Measurements from ENCODE around the gene PEX14.

GRCh38 chr1:10519016-10519417 is 44.3 kb downstream of the PEX14 start:
- TF ChIP-seq, protein P1, sequence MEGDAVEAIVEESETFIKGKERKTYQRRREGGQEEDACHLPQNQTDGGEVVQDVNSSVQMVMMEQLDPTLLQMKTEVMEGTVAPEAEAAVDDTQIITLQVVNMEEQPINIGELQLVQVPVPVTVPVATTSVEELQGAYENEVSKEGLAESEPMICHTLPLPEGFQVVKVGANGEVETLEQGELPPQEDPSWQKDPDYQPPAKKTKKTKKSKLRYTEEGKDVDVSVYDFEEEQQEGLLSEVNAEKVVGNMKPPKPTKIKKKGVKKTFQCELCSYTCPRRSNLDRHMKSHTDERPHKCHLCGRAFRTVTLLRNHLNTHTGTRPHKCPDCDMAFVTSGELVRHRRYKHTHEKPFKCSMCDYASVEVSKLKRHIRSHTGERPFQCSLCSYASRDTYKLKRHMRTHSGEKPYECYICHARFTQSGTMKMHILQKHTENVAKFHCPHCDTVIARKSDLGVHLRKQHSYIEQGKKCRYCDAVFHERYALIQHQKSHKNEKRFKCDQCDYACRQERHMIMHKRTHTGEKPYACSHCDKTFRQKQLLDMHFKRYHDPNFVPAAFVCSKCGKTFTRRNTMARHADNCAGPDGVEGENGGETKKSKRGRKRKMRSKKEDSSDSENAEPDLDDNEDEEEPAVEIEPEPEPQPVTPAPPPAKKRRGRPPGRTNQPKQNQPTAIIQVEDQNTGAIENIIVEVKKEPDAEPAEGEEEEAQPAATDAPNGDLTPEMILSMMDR (IDR thresholded peaks at IDR 0.05), result no peak
- no peak for TF ChIP-seq POLR2A (IDR thresholded peaks at IDR 0.05)
